ENCODE data around the gene PPIF.
"Not testable (repeated sequence)": the region's sequence is repeated elsewhere in the genome, so short reads cannot be mapped to it uniquely, and the experiment has no call there.

The PPIF gene

DNA sequence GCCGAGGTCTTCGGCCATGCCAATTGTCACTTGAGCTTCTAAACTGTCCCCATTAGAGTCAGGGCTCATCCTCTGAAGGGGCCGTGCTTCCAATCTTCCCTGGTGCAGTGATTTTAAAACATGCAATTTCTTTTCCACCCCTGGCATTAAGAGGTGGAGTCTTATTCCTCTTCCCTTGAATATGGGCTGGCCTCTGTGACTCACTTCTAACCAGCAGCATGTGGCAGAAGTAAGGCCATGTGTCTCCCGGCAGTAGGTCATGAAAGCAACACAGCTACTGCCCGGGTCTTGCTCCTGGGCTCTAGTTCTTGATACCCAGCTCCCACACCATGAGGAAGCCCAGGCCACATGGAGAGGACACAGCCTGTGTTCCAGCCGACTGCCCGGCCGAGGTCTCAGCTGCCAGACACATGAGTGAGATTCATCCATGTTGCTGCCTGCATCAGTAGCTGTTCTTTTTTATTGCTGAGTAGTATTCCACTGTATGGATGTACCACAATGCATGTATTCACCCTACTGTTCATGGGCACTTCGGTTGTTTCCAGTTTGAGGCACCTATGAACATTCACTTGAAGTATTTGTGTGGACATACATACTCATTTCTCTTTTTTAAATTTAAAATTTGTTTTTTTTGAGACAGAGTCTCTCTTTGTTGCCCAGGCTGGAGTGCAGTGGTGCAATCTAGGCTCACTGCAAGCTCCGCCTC lies 14.5 kb upstream of the PPIF start:
- not testable (repeated sequence) for DNase-seq

GRCh38 chr10:79333513-79333912 lies 13.8 kb upstream of the PPIF start:
- no peak for DNase-seq

GRCh38 chr10:79334573-79334972 lies 12.7 kb upstream of the PPIF start:
- no peak for DNase-seq

DNA sequence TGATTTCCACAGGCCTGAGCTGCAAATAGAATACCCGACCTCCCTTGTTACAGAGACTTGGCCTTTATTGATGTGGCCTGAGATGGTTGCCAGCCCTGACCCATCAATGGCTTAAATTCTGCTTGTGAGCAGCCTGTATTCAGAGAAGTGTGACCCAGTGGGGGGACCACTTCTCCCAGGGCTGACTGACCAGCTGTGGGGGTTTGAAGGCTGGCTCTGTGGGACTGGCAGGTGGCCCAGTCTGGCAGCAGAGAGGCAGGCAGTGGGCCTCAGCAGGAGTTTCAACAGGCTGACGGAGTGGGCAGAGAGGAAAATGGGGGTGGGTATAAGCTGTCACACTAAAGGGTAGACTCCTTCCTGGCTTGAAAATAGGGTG lies 12.2 kb upstream of the PPIF start:
- DNase-seq, result no peak

DNA sequence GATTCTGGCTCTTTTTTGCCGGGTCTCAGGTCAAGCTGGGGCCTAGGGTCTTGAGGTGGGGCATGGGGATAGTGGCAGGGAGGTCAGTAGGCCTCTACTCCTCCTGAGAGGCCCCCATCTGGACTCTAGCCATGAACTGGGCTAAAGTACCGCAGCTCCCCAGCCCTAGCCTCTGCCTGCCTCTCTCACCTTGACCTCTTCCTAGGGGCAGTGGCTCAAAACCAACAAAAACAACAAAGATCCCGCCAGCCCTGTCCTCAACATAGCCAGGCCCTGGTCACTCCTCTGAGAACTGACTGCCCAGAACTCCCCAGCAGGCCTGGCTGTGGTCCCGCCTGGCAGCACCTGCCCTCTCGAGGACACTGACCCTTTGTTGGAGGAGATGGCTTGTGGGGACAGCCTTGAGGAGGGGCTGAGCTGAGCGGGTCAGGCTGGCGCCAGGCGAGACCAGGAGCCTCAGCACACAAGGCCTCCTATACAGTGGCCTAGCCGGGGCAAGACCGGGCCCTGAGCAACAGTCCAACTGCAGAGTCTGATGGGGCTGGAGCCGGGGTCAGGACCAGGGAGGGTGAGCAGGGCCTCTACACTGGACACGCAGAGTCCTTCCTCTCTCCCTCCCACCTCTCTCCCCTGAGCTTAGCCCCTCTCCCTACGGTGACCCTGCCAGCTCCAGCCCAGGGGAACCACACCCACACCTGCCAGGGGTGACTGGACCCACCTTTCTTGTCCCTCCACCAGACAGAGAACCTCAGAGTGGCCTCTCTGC lies 11.6 kb upstream of the PPIF start:
- no peak for DNase-seq

GRCh38 chr10:79336276-79336675 lies 11.0 kb upstream of the PPIF start:
- no peak for DNase-seq

GRCh38 chr10:79336739-79337138 lies 10.5 kb upstream of the PPIF start:
- DNase-seq, result no peak

DNA sequence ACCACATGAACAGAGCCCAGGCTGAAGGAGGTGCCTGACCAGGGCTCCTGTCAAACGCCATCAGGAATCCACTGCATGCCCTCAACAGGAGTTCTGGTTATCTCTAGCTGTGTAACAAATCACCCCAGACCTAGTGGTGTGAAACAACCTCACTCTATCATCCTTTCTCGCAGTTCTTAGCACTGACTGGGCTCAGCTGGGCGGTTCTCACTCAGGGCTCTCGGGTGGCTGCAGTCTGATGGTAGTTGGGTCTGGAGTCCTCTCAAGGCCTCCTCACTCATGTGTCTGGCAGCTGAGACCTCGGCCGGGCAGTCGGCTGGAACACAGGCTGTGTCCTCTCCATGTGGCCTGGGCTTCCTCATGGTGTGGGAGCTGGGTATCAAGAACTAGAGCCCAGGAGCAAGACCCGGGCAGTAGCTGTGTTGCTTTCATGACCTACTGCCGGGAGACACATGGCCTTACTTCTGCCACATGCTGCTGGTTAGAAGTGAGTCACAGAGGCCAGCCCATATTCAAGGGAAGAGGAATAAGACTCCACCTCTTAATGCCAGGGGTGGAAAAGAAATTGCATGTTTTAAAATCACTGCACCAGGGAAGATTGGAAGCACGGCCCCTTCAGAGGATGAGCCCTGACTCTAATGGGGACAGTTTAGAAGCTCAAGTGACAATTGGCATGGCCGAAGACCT lies 9.3 kb upstream of the PPIF start:
- not testable (repeated sequence) for DNase-seq

DNA sequence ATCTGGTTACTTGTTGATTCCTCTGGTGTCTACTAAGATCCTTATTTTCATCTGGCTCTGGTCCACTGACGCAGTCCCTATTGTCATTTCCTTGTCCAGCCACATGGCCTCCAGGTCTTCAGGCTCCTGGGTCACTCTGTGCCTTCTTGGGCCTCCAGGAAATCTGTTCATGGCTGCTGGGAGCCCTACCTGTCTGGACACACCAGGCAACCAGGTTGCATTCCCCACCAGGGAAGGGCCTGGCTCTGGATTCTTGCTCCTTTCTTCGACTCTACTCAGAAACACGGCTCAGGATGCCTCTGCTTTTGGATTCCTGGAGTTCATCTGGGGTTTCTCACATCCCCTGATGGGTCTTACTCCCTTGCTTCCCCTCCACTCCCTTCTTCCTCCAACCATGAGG lies 8.0 kb upstream of the PPIF start:
- DNase-seq, result no peak

DNA sequence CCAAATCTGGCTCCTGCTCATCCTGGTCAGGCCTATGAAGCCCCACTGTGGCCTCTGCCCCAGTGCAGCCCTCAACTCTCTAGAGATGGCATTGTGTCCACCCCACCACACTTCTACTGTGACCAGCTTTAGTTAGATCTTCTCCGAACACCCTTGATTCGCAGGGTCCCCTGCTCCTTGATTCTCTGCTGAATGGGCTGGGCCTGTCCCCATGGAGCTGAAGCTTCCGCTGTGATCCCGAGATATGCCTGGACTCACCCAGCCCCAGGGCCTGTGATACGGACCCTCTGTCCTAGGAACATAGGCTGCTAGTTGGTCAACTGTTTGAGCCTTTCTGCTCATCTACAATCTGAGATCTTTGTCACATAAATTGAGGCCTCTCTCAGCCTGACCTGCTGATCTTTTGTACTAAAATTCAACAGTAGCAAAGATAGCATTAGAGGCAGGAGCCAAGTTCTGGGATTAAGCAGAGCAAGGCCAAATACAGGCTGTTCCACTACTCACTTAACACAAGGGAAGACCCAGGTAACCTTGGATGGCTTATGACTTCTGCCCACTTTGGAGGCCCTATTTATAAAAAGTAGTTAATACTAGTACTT lies 6.5 kb upstream of the PPIF start:
- peak in 1 of 2 experiments; percentile 33 for DNase-seq

- DNase-seq, result peak in 1 of 2 experiments; percentile 30
These were observed 4.9 kb upstream of the PPIF start for GRCh38 chr10:79342295-79342761.

DNA sequence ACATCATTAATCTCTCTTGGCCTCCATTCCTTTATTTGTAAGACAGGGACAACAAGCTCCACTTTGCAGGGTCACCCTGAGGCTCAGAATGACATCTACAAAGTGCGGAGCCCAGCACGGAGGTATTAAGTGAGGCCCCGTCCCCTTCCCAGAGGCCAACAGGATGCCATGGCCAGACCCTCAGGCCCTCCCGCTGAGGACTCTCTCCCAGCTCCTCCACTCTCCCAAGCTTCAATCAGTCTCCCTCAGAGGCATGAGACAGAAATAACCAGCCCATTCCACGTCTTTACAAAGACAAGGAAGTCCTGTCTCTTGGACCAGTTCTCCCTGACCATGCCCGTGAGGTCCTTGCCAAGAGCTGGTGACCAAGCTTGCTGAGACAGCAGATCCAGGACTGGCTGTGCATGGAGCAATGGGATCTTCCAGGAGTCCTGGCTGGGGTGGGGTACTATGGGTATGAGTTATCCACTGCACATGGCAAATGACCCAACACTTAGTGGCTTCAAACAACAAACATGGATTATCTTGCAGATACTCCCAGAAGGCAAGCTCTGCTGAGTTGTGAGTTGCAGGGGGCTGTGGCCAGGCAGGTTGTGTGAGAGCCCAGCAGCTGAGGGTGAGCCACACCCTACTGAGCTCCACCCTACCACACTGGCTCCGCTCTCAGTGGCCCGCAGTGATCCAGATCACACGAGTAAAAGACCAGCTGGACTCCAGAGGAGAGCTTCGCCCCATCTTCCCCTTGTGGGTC lies 4.3 kb upstream of the PPIF start:
- no peak for DNase-seq

DNA sequence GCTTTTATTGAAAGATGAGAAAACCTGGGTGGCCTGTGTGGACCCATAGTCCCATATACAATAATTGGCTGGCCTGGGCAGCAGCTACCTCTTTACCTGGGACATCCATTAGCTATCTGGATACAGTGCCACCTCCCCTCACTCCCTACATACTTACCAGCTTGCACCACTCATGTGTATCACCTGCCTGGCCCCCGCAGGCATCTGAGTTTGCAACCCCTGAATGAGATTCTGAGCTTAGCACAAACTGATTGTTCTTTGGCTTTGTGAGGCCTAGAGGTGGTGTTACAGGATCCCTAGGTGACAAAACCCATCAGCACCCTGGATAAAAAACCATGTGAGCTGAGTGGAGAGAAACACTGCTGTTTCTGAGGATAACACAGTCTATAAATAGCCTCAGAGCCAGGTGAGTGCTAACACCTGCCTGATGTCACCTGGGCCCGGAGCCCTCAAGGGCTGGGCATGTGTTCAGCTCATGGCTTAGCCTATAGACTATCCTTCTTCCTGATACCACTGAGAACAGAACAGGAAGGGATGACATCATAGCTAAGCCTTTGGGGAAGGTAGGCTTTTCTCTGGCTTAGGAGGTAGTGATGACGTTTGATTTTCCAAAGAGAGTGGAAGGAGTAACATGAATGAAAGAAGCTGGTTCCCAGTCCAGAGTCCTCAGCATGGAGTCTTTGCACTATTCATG lies 2.6 kb upstream of the PPIF start:
- DNase-seq, result no peak

DNA sequence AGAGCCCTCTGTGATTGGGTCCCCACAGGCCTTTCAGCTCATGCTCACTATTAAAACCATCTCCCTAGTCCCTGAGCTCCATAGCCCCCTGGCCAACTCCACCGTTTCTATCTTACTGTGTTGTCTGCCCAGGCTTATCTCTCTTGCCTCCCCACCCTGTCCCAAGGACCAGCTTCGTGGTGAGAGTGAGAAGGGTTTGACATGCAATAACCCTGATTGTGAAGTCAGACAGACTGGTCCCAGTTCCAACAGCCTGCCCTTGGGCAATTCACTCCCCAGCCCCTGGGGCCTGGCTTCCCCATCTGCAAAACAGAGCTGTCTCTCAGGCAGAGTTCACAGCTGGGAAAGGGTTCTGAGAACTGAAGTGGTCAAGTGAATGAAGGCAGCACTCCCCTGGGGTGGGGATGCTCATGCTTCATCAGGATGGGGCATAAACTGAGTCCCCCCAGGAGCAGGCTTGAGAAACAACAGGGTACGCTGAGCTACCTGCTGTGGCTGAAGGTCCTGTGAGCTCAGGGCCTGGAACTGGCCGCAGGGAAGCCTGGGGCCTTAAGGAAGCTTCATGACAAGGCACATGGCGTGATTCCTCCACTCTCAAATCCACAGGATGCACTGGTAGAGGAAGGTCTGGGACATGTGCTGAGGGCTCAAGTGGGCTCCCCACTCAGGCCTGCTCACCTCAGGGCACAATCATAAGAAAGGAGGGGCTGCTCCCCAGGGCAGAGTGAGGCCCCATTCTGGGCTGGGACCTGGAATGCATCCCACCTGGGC lies 1.8 kb upstream of the PPIF start:
- DNase-seq, result no peak

DNA sequence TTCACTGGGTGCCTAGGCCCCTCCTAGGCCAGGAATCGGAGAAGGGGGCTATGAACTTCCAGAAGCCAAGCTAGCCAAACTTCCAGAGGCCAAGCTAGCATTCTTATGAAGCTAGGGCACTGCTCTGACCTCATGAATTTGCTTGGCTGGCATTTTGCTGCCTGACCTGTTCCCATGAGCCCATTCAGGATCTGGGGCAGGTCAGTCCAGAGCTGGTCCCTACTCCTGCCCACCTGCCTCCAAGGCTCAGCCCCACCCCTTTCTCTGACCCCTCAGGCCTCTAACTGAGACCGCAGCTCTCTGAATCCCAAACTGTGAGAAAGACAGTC lies 1.3 kb upstream of the PPIF start:
- no peak for DNase-seq

DNA sequence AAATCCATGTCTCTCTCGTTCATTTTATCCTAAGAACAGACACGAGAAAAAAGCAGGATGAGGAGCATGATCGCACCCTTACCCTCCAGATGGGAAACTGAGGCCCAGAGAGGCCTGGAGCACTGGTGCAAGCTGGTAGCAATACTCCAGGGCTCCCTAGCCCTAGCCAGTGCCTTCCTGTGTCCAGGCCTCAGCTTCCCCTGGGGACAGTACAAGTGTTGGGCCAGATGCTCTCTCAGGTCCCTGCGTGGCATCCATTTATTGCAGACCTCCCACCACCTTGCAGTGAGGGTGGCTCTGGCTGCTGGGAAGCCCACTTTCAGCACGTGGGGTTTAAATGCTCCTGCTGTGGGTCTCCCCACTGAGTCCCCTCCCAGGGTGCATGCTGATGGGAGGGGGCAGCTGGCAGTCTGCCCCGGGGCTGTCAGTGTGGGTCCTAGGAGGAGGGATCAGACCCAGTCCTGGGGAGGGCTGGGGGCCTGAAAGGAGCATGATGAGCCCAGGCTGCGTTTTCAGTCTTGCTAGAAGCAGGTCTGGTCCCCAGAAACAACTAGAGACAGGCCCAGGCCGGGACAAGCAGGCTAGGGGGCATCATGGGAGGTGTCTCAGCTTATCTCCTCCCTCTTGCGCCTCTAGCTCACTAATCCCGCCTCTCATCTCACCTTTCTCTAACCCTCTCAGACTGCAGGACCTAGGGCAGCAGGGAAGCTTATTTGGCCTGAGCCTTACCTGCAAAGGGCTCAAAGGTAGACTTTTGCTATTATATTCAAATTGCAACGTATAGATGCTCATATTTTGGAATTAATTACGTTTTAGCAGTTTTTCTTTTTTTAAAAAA lies 662 bp upstream of the PPIF start:
- peak in 1 of 2 experiments; percentile 10 for DNase-seq

- peak in 1 of 2 experiments; percentile 1 for DNase-seq
These were observed 798 bp downstream of the PPIF start for GRCh38 chr10:79347894-79348639.

DNA sequence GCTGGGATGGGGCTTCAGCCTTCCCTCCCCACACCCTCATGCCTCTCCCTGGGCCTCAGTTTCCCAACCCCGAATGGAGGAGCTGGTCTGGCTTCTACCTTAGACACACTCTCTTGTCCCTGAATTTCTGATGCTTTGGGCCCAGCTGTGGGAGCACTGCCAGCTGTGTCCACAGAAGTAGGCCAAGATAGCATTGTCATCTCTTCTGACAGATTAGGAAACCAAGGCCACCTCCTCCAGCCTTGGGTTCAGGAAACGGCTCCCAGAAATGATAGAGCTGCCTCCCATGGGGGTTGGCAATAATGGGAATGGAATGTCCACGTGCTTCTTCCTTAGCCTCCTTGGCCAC lies 1.3 kb downstream of the PPIF start:
- DNase-seq, result no peak

DNA sequence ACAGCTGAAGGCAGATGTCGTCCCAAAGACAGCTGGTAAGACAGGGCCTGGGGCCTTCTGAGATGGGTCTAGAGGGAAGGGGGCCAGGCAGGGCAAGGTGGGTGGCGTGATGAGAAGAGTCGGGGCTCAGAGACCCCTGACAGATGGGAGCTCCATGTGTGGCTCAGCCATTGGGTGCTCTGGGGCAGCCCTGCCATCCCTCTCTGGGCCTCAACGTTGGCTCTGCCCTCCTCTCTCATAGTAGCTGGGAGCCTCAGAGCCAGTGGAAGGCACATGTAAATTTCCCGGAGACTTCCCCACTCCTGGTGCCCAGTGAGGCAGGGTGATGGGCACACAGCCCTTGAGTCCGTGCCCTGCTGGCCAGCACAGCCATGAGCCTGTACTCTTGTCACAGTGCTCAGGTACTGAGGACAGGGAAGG lies 1.8 kb downstream of the PPIF start:
- DNase-seq, result no peak

Data from NCI-H524 (cell line).